ENCODE data around the gene TBC1D8.

TBC1D8 gene

DNA sequence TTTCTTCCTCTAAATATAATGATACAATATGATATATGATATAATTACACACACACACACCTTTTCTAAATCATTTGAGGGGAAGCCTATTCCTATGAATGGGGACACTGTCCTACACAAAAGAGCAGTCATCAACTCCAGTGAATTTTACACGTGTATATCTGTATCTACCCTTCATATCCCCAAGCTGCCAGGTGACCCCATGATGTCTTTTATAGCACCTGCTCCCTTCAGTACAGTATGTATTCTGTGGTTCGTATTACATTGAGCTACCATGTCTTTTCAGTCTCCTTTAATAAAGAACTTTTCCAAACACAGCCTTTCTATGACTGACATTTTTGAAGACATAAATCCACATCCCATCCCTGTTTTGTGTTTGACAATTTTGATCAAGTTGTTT, 19.0 kb downstream of the TBC1D8 start:
- DNase-seq, result peak; percentile 29

- no peak for DNase-seq
These were observed 21.1 kb downstream of the TBC1D8 start for GRCh38 chr2:101130081-101130480.

DNA sequence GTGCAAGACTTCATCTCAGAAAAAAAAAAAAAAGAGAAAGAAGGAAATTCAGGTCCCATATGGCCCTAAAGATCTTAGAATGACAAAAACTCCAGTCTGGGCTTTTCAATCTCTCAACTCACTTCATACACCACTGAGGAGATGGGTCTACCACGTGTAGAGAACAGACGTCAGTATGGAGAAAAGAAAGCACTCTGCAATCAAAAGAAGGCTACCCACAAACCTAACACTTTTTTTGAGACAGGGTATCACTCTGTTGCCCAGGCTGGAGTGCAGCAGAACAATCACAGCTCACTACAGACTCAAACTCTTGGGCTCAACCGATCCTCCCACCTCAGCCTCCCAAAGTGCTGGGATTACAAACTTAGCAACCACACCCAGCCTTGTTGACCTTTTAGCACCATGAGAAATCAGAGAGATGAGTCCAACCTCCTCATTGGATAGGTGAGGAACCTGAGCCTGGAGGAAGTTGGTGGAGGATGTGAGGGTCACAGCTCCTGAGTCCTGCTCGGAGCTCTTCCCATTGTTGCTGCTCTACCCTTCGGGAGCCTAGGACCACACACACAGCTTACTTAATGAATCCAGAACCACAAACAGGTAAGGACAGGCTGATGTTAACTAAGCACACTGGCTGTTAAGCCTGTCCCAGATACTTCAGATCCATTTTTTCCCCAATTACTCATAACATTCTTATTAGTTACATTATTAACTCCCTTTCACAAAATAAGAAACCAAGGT, 23.7 kb downstream of the TBC1D8 start:
- no peak for DNase-seq

DNA sequence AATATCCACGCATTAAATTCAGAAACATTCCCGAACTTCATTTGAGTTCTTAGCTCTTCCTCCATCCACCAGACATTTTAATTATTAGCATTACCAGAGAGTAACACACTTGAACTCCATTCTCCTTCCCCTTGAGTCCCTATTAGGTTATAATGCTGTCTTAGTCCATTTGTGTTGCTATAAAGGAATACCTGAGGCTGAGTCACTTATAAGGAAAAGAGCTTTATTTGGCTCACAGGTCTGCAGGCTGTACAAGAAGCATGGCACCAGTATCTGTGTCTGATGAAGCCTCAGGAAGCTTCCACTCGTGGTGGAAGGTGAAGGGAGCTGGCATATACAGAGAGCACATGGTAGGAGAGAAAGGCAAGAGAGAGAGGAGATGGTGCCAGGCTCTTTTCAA, 25.4 kb downstream of the TBC1D8 start:
- no peak for DNase-seq

DNA sequence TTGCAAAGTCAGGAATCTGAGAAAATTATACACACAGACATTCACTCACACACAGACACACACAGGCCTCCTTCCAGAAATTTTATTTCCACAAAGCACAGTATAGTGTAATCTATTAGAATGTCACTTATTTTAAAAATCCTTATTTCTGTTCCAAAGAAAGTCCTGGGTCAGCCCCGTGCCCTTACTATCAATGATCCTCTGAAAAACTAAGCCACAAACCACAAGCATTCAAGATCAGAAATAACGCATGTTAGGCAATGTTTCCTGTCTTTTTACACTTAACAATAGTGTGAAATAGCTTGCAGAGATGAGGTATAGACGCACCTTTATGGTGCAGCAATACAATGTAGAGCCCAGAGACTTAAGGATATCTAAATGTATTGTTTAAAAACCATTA, 25.8 kb downstream of the TBC1D8 start:
- no peak for DNase-seq

DNA sequence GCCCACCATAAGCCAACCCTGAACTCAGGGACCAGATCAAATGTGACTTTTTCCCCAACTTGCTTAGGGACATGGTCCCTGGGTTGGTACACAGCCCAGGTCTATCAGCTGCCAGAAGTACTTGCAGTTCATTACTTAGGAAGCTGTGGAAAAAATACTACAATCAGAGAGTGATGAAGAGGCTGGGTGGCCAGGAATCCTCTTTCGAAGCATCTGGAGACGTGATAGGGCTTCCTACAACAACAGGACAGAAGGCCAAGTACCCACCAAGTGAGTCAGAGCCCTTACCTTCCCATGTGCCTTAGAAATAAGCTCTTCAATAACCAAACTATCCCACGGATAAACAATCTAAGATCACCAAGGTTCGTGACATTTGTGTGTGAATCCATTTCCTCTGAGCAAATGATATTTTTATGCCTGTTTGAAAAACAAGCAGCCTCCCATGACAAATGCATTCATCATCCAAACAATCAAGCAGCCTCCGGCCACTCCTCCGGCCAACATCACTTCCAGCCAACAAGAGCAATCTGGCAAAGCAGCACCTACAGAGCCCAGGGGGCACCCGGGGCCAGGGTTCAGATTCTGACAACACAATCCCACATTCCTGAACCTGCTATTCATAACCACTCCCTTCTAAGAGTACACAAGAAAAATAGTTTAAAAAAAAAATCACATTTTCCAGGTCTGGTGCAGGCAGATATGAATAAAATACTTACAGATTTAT, 26.4 kb downstream of the TBC1D8 start:
- no peak for DNase-seq

DNA sequence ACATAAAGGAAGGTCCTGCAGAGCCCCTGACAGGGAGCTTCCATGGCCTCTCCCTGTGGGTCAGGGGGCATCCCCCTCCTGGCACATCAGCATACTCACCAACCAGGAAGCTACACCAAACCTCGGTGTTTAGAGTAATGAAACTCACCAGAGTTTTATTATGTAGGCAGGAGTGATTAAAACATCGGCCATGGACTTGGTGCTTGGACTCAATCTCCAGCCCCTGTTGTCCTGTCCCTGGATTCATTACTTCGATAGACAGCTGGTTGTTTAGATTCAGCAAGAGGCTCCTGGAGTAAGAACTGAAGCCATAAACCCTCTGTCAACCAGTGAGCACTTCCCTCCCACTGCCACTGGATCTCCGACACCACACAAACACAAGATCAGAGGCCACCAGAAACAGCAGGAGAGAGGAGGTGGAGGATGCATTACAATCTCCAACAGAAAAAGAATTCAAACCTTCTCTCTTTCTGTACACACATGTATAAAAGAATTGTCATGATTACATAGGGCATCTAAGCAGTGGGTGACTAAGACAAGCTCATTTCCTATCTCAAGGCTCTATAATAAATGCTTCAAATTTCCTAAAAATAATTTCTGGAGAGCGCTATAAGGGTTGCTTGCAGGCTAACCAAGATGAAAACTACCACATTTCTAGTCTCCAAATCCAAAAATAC, 27.2 kb downstream of the TBC1D8 start:
- DNase-seq, result no peak

- DNase-seq, result no peak
These were observed 30.0 kb downstream of the TBC1D8 start for GRCh38 chr2:101121174-101121573.

DNA sequence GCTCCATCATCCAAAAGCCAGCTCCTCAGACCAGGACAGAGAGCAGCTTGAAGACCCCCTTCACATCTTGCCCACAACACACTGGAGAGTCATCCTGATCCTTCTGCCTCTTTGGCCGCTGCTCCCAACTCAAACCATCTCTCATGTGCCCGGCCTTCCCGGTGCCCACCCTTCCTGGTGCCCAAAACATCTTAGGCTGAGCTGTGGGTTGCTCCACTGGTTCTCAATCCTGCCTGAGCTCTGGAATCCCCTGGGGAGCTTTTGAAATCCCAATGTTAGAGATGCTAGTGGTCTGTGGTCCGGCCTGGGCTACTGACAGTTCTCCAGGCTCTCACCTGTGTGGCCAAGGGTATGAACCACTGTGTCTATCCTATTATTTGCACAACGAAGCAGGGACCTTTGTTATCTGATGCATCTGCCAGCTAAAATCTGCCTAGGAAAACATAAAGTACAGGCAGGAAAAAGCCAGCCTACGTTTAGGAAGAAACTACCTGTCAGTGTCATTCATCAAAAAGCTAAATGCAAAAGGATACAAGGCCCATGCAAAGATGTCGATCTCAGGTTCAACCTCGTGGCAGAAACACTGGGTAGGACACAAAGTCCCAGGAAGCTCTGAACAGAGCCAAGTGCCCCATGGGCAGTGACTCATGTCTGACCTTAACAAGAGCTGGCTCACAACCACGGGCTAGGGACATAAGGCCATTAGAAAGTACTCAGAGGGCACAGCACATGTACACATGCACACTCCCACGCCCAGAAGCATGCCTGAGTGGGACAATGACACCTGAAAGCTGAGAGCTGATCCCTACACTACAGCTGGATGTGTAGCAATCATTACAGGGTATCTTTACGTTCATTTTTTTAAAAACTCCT, 30.8 kb downstream of the TBC1D8 start:
- DNase-seq, result no peak

- no peak for DNase-seq
These were observed 31.8 kb downstream of the TBC1D8 start for GRCh38 chr2:101119431-101119830.

DNA sequence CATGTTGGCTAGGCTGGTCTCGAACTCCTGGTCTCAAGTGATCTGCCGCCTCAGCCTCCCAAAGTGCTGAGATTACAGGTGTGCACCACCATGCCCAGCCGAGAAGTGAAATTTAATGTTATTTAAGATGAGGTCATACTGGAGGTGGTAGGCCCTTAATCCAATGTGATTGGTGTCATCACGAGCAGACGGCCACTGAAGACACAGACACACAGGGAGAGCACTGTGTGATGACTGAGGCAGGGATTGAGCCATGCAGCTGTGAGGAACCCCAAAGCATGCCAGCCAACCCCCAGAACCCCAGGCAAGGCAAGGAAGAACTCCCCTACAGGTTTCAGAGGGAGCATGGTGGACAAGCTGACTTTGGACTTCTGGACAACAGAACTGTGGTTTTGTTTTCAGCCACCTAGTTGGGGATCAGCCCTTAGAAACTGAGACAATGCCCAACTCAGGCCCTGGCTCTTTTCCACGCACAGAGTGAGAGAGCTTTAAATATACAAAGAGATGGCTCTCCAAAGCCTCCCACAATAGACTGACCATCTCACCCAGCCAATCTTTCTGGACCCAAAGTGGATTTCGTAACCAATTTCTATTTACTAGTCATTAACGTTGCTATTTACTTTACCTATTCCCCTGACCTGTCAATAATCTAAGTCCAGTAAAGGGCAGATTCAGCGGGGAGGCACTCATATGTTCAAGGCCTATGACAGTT, 34.2 kb downstream of the TBC1D8 start:
- DNase-seq, result no peak

DNA sequence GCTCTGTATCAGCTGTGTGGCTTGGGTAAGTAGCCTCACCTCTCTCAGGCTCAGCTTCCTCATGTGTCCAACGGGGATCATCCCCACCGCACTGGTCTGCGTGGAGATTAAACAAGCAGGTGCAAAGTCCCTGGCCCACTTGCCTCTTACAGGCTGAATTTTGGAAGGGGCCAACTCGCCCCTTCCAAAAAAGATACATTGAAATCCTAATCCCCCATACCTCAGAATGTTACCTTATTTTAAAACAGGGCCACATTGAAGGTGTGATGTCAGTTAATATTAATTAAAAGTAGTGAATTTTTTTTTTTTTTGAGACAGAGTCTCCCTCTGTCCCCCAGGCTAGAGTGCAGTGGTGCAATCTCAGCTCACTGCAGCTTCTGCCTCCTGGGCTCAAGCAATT, 34.8 kb downstream of the TBC1D8 start:
- no peak for DNase-seq

GRCh38 chr2:101115664-101116063, 35.5 kb downstream of the TBC1D8 start:
- DNase-seq, result no peak

GRCh38 chr2:101114815-101115214, 36.4 kb downstream of the TBC1D8 start:
- no peak for DNase-seq

DNA sequence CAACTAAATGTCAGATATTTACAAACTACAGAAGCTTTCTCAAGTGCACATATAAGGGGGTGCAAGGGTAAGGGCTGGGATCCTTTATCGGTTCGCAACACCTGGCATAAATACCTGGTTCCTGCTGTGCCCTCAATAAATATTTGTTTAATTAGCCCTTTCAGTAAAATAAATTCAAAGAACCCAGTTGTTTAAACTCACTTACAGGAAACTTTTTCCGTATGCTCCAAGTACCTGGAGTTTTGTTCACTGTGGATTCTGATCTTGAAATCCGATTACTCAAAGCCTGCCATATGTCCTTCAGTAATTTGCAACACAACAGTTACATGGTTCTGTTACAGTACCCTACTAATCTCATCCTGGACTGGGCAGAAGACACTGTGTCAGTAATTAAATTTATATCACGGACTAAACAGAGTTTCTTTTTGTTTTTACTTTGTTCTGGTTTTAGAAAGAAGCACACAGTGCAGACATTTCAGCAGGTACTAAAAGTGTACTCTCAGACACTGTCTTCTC, 36.9 kb downstream of the TBC1D8 start:
- peak; percentile 47 for DNase-seq

- peak; percentile 84 for DNase-seq
These were observed 37.5 kb downstream of the TBC1D8 start for GRCh38 chr2:101113441-101114267.

DNA sequence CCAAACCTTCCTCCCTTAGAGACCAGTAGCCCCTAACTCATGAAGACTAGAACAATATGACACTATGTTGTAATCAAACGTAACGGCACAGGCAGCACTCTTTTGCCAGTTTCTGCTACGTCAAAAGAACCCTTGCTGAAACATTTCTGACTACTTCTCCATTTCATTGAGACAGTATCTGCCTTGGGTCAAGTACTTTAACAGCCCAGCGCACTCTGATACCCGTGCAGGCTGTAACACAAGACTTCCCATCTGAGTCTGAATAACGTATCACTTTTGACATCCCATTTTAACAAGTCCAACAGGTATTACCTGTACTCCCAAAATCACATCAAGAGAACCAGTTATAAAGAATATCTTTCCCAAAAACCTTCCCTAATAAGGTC, 38.4 kb downstream of the TBC1D8 start:
- peak; percentile 33 for DNase-seq

- no peak for DNase-seq
These were observed 39.0 kb downstream of the TBC1D8 start for GRCh38 chr2:101111917-101112771.

GRCh38 chr2:101111262-101111838, 39.8 kb downstream of the TBC1D8 start:
- DNase-seq, result no peak
